ENCODE data around the gene SNRNP200. TPM values are rescaled to one million over a fixed set of nuclear protein-coding genes. Genes with fewer than 3 reads are reported as not detected.

SNRNP200 gene
- total RNA-seq, 2 experiments from 2014 or later, result 175 to 178 TPM

- no peaks in the 10 kb centered on the region for H3K27me3 Mint-ChIP-seq
- H3K4me3 Mint-ChIP-seq, result no peak overlapping the region
- peaks cover 28% of the 10 kb centered on the region for H3K4me1 Mint-ChIP-seq (ENCODE audit: low read depth)
- H3K27ac Mint-ChIP-seq, result no peak overlapping the region
- no peak for DNase-seq
- no peak for TF ChIP-seq CTCF (IDR thresholded peaks at IDR 0.05)
- CTCF ChIA-PET, result interaction anchor here (2.0 to 2.3 kb wide), 2 partner anchors 12 to 79 kb away, joined by 7 to 8 read pairs; no protein-coding TSS in a partner anchor
- intact Hi-C loops (cut with micrococcal nuclease), result no loop called here
- H3K36me3 Mint-ChIP-seq (ENCODE audit: low read depth), result peaks cover 21% of the 10 kb centered on the region
- ATAC-seq, result no peak
- POLR2A ChIA-PET, result interaction anchor here (0.6 to 3.4 kb wide), 4 partner anchors 9 to 110 kb away, joined by 3 to 9 read pairs (median 4); no protein-coding TSS in a partner anchor
- H3K9me3 Mint-ChIP-seq, result no peaks in the 10 kb centered on the region
These were observed 52.3 kb downstream of the SNRNP200 start for GRCh38 chr2:96253006-96253405.

- peak overlapping the region; percentile 55 for H3K27ac Mint-ChIP-seq
- no peak for TF ChIP-seq CTCF (IDR thresholded peaks at IDR 0.05)
- H3K36me3 Mint-ChIP-seq (ENCODE audit: low read depth), result peaks cover 18% of the 10 kb centered on the region
- no peaks in the 10 kb centered on the region for H3K9me3 Mint-ChIP-seq
- no peak for DNase-seq
- H3K4me1 Mint-ChIP-seq (ENCODE audit: low read depth), result peaks cover 24% of the 10 kb centered on the region
- intact Hi-C loops (cut with micrococcal nuclease), result no loop called here
- no peaks in the 10 kb centered on the region for H3K27me3 Mint-ChIP-seq
- ChIA-PET POLR2A (interaction anchor here (1.0 to 3.4 kb wide), 3 partner anchors 9 to 14 kb away, joined by 3 to 9 read pairs (median 4); no protein-coding TSS in a partner anchor), CTCF (interaction anchor here (1.5 to 2.3 kb wide), 3 partner anchors 8 to 78 kb away, joined by 3 to 8 read pairs (median 7); no protein-coding TSS in a partner anchor)
- H3K4me3 Mint-ChIP-seq, result no peak overlapping the region
- ATAC-seq, result no peak
These were observed 52.8 kb downstream of the SNRNP200 start for GRCh38 chr2:96252526-96252925.

GRCh38 chr2:96251721-96252292 lies 53.5 kb downstream of the SNRNP200 start:
- intact Hi-C loops (cut with micrococcal nuclease), result no loop called here

GRCh38 chr2:96250188-96250587 lies 55.2 kb downstream of the SNRNP200 start:
- TF ChIP-seq CTCF (IDR thresholded peaks at IDR 0.05), result no peak

More at GRCh38 chr2:96251721-96252292, 53.5 kb downstream of the SNRNP200 start:
- Mint-ChIP-seq H3K4me1 (ENCODE audit: low read depth) (peaks cover 21% of the 10 kb centered on the region), H3K27me3 (no peaks in the 10 kb centered on the region), H3K27ac (peak overlapping the region; percentile 55), H3K36me3 (ENCODE audit: low read depth) (peaks cover 15% of the 10 kb centered on the region), H3K9me3 (no peaks in the 10 kb centered on the region), H3K4me3 (no peak overlapping the region)
- DNase-seq, result no peak
- POLR2A ChIA-PET, result interaction anchor here (1.3 to 2.0 kb wide), 2 partner anchors 10 to 15 kb away, joined by 3 to 4 read pairs; no protein-coding TSS in a partner anchor
- ATAC-seq, result no peak
- CTCF ChIA-PET, result interaction anchor here (0.6 to 1.5 kb wide), 2 partner anchors 9 to 700 kb away, joined by 3 read pairs; no protein-coding TSS in a partner anchor
- TF ChIP-seq CTCF (IDR thresholded peaks at IDR 0.05), result no peak

GRCh38 chr2:96249654-96250053 lies 55.7 kb downstream of the SNRNP200 start:
- H3K27ac Mint-ChIP-seq, result no peak overlapping the region

More at GRCh38 chr2:96250188-96250587, 55.2 kb downstream of the SNRNP200 start:
- POLR2A ChIA-PET, result interaction anchor here (1.3 to 1.7 kb wide), 2 partner anchors 10 to 17 kb away, joined by 3 to 5 read pairs; no protein-coding TSS in a partner anchor
- no peaks in the 10 kb centered on the region for H3K27me3 Mint-ChIP-seq
- no peak for DNase-seq
- no peak for ATAC-seq
- H3K27ac Mint-ChIP-seq, result peak overlapping the region; percentile 73
- intact Hi-C loops (cut with micrococcal nuclease), result no loop called here
- H3K36me3 Mint-ChIP-seq (ENCODE audit: low read depth), result peaks cover 5% of the 10 kb centered on the region
- H3K4me1 Mint-ChIP-seq (ENCODE audit: low read depth), result peaks cover 23% of the 10 kb centered on the region
- H3K4me3 Mint-ChIP-seq, result no peak overlapping the region
- CTCF ChIA-PET, result no interaction called here
- H3K9me3 Mint-ChIP-seq, result no peaks in the 10 kb centered on the region

More at GRCh38 chr2:96249654-96250053, 55.7 kb downstream of the SNRNP200 start:
- DNase-seq (no peak), ATAC-seq (no peak)
- H3K9me3 Mint-ChIP-seq, result no peaks in the 10 kb centered on the region
- CTCF ChIA-PET, result no interaction called here
- H3K36me3 Mint-ChIP-seq (ENCODE audit: low read depth), result peaks cover 4% of the 10 kb centered on the region
- H3K27me3 Mint-ChIP-seq, result no peaks in the 10 kb centered on the region
- no peak for TF ChIP-seq CTCF (IDR thresholded peaks at IDR 0.05)
- peaks cover 22% of the 10 kb centered on the region for H3K4me1 Mint-ChIP-seq (ENCODE audit: low read depth)
- POLR2A ChIA-PET, result interaction anchor here (1.7 kb wide), 1 partner anchor 10 kb away, joined by 5 read pairs; no protein-coding TSS in a partner anchor
- H3K4me3 Mint-ChIP-seq, result no peak overlapping the region
- intact Hi-C loops (cut with micrococcal nuclease), result no loop called here
